PC-3 (cell line): Measurements from ENCODE around the gene RGS11. TPM values are rescaled to one million over a fixed set of nuclear protein-coding genes. Genes with fewer than 3 reads are reported as not detected.
"Not testable (repeated sequence)": the region's sequence is repeated elsewhere in the genome, so short reads cannot be mapped to it uniquely, and the experiment has no call there.

ENCODE experiments used
- ATAC-seq: fragments of 200-7000 bp; cut with Tn5 transposase; 2 replicates; pipeline ENCODE4 v1.9.1; 2020; ENCODE audit warnings: mild to moderate bottlenecking, moderate library complexity
- BruUV-seq: library from RNA; stranded (reverse); fragments of 400-500 nt; replicated peaks from 2 replicates; lab custom pipeline; 2021; lab: Mats Ljungman, UMichigan
- CTCF ChIA-PET: fragments of 300-600 bp; sonication (Branson Sonifier 250); formaldehyde crosslinking; loops from one replicate; lab custom pipeline; 2022; ENCODE audit warnings: antibody characterized with exemption; lab: Charles Lee
- POLR2A ChIA-PET: fragments of 300-600 bp; sonication (Branson Sonifier 250); formaldehyde crosslinking; loops from one replicate; lab custom pipeline; 2022; ENCODE audit warnings: antibody characterized with exemption; ENCODE audit not compliant: unreplicated experiment; lab: Charles Lee
- DNase-seq: peaks from one replicate; pipeline ENCODE4 v3.0.0-alpha.2; 2015
- H2AFZ ChIP-seq: fragments of 300-600 bp; sonication (generic); 2 replicates; pipeline ENCODE4 v1.6.0; 2016; ENCODE audit warnings: antibody characterized with exemption, low read length
- H3F3A ChIP-seq: fragments of 300-600 bp; sonication (generic); one replicate; pipeline ENCODE4 v1.6.0; 2017; ENCODE audit warnings: antibody characterized with exemption, low read length, control low read depth, mild to moderate bottlenecking; ENCODE audit not compliant: unreplicated experiment
- H3K27ac ChIP-seq: fragments of 300-600 bp; sonication (generic); 2 replicates; pipeline ENCODE4 v1.5.1; 2016; ENCODE audit warnings: mild to moderate bottlenecking, low read length
- H3K27me3 ChIP-seq: fragments of 300-600 bp; sonication (generic); 2 replicates; pipeline ENCODE4 v1.6.1; 2016; ENCODE audit warnings: low read length, mixed read lengths
- H3K36me3 ChIP-seq: fragments of 300-600 bp; sonication (generic); 2 replicates; pipeline ENCODE4 v1.6.1; 2016; ENCODE audit warnings: low read depth, mixed run types, low read length, mixed read lengths
- H3K4me1 ChIP-seq: fragments of 300-600 bp; sonication (generic); 2 replicates; pipeline ENCODE4 v1.5.1; 2016; ENCODE audit warnings: low read length; ENCODE audit not compliant: insufficient read depth
- H3K4me2 ChIP-seq: fragments of 300-600 bp; sonication (generic); 2 replicates; pipeline ENCODE4 v1.6.0; 2016; ENCODE audit warnings: low read length
- H3K4me3 ChIP-seq: fragments of 300-600 bp; sonication (generic); 2 replicates; pipeline ENCODE4 v1.5.1; 2016; ENCODE audit warnings: mild to moderate bottlenecking, low read length, mixed read lengths
- H3K79me2 ChIP-seq: fragments of 300-600 bp; sonication (generic); 2 replicates; pipeline ENCODE4 v1.6.1; 2017; ENCODE audit warnings: low read length, mixed read lengths
- H3K9ac ChIP-seq: fragments of 300-600 bp; sonication (generic); 2 replicates; pipeline ENCODE4 v1.6.0; 2016; ENCODE audit warnings: mild to moderate bottlenecking, low read length
- H3K9me2 ChIP-seq: fragments of 300-600 bp; sonication (generic); replicated peaks from 2 replicates; pipeline ENCODE4 v1.6.1; 2016; ENCODE audit warnings: mixed run types, low read length, mixed read lengths
- H3K9me3 ChIP-seq: fragments of 300-600 bp; sonication (generic); 2 replicates; pipeline ENCODE4 v1.6.1; 2016; ENCODE audit warnings: low read length, mixed read lengths
- H4K20me1 ChIP-seq: fragments of 300-600 bp; sonication (generic); 2 replicates; pipeline ENCODE4 v1.6.1; 2016; ENCODE audit warnings: low read length, mixed read lengths
- EZH2 ChIP-seq: fragments of 300-600 bp; sonication (generic); IDR thresholded peaks from one replicate; pipeline ENCODE4 v1.6.1; 2017; ENCODE audit warnings: antibody characterized with exemption, mild to moderate bottlenecking, low read length; ENCODE audit not compliant: unreplicated experiment
- EZH2phosphoT487 ChIP-seq: fragments of 300-600 bp; sonication (generic); IDR thresholded peaks from 2 replicates; pipeline ENCODE4 v1.6.1; 2018; ENCODE audit warnings: mild to moderate bottlenecking, antibody characterized with exemption, low read length, borderline replicate concordance
- intact Hi-C: fragments of 100-400 bp; cut with micrococcal nuclease; formaldehyde crosslinking; loops from 2 replicates; pipeline ENCODE4 v1.9.0; 2023
- total RNA-seq: library from RNA; depleted of rRNA; stranded (reverse); fragments of >200 nt; gene quantifications from 2 replicates; pipeline ENCODE4 v1.2.3, GENCODE V29; 2014
- TF ChIP-seq, protein P1 (sequence below): fragments of 300-600 bp; sonication (generic); conservative IDR thresholded peaks from 2 replicates; pipeline ENCODE4 v1.5.1; 2017; ENCODE audit warnings: antibody characterized with exemption, low read depth, mild to moderate bottlenecking, low read length

Gene RGS11
- total RNA-seq, 1 experiment from 2014 or later = 1.2 TPM

- H3K9ac ChIP-seq = no peak overlapping the region
- POLR2A ChIA-PET = no interaction called here
- TF ChIP-seq EZH2 (no peak), EZH2phosphoT487 (no peak)
- TF ChIP-seq, protein P1, sequence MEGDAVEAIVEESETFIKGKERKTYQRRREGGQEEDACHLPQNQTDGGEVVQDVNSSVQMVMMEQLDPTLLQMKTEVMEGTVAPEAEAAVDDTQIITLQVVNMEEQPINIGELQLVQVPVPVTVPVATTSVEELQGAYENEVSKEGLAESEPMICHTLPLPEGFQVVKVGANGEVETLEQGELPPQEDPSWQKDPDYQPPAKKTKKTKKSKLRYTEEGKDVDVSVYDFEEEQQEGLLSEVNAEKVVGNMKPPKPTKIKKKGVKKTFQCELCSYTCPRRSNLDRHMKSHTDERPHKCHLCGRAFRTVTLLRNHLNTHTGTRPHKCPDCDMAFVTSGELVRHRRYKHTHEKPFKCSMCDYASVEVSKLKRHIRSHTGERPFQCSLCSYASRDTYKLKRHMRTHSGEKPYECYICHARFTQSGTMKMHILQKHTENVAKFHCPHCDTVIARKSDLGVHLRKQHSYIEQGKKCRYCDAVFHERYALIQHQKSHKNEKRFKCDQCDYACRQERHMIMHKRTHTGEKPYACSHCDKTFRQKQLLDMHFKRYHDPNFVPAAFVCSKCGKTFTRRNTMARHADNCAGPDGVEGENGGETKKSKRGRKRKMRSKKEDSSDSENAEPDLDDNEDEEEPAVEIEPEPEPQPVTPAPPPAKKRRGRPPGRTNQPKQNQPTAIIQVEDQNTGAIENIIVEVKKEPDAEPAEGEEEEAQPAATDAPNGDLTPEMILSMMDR = no peak
- CTCF ChIA-PET = no interaction called here
- no peaks in the 10 kb centered on the region for H3K27me3 ChIP-seq
- H3K36me3 ChIP-seq = no peaks in the 10 kb centered on the region
- no peaks in the 10 kb centered on the region for H3K79me2 ChIP-seq
- H3K27ac ChIP-seq = no peak overlapping the region
- intact Hi-C loops = no loop called here
- no peak overlapping the region for H3K4me3 ChIP-seq
- BruUV-seq = no TSS peak
- no peak overlapping the region for H2AFZ ChIP-seq
- ATAC-seq = no peak
- no peak for DNase-seq
- H3K4me2 ChIP-seq = no peak overlapping the region
- H3K9me2 ChIP-seq = no peaks in the 10 kb centered on the region
- no peaks in the 10 kb centered on the region for H3K9me3 ChIP-seq
- no peaks in the 10 kb centered on the region for H4K20me1 ChIP-seq
- no peaks in the 10 kb centered on the region for H3F3A ChIP-seq
- H3K4me1 ChIP-seq = no peaks in the 10 kb centered on the region
These were observed 16.5 kb downstream of the RGS11 start for GRCh38 chr16:259226-259625.

GRCh38 chr16:258091-258490, 17.7 kb downstream of the RGS11 start:
- H3K9me3 ChIP-seq, BruUV-seq, H3K4me1 ChIP-seq, POLR2A ChIA-PET, H2AFZ ChIP-seq, H3K9ac ChIP-seq, intact Hi-C loops, ATAC-seq, H3K9me2 ChIP-seq, DNase-seq, H3K27me3 ChIP-seq, H3K4me2 ChIP-seq, H4K20me1 ChIP-seq, H3K79me2 ChIP-seq, H3K36me3 ChIP-seq, H3K27ac ChIP-seq, H3K4me3 ChIP-seq, CTCF ChIA-PET, H3F3A ChIP-seq: not testable (repeated sequence)

DNA sequence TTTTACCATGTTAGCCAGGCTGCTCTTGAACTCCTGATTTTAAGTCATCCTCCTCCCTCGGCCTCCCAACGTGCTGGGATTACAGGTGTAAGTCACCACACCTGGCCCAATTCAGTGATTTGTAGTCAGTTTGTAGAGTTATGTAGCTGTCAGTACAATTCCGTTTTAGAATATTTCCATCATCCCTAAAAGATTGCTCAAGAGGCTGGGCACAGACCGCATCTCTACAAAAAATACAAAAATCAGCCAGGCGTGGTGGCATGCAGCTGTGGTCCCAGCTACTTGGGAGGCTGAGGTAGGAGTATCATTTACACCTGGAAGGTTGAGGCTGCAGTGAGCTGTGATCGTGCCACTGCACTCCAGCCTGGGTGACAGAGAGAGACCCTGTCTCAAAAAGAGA, 20.6 kb downstream of the RGS11 start:
- TF ChIP-seq, protein P1 = no peak
- TF ChIP-seq EZH2 (no peak), EZH2phosphoT487 (no peak)
- Histone ChIP-seq H3F3A (no peaks in the 10 kb centered on the region), H4K20me1 (no peaks in the 10 kb centered on the region), H3K36me3 (no peaks in the 10 kb centered on the region), H3K27me3 (no peaks in the 10 kb centered on the region), H3K4me3 (no peak overlapping the region), H2AFZ (no peak overlapping the region), H3K9me2 (no peaks in the 10 kb centered on the region), H3K27ac (no peak overlapping the region), H3K9ac (no peak overlapping the region), H3K79me2 (no peaks in the 10 kb centered on the region), H3K4me1 (peaks cover 7% of the 10 kb centered on the region; the same call in 1 of the 2 replicates), H3K4me2 (no peak overlapping the region), H3K9me3 (no peaks in the 10 kb centered on the region)
- ATAC-seq (no peak), DNase-seq (no peak)
- CTCF ChIA-PET = no interaction called here
- BruUV-seq = no TSS peak
- POLR2A ChIA-PET = no interaction called here
- intact Hi-C loops = no loop called here
